OCI-LY7 (cell line): ENCODE data around the gene MPRIP. TPM values are rescaled to one million over a fixed set of nuclear protein-coding genes. Genes with fewer than 3 reads are reported as not detected.

Experiments used
- BruUV-seq: library from RNA; stranded (reverse); fragments of 400-500 nt; replicated peaks from 2 replicates; lab custom pipeline; 2021; lab: Mats Ljungman, UMichigan
- CTCF ChIA-PET: fragments of 300-600 bp; sonication (Branson Sonifier 250); formaldehyde crosslinking; loops from one replicate; lab custom pipeline; 2022; ENCODE audit warnings: antibody characterized with exemption; ENCODE audit not compliant: unreplicated experiment; lab: Charles Lee
- POLR2A ChIA-PET: fragments of 300-600 bp; sonication (Branson Sonifier 250); formaldehyde crosslinking; loops from one replicate; lab custom pipeline; 2022; ENCODE audit warnings: antibody characterized with exemption; lab: Charles Lee
- DNase-seq: peaks from one replicate; pipeline ENCODE4 v3.0.0-alpha.2; 2015; ENCODE audit warnings: low spot score
- H2AFZ ChIP-seq: fragments of 200-600 bp; sonication (generic), shearing (Covaris generic); 2 replicates; pipeline ENCODE4 v1.6.1; 2014; ENCODE audit warnings: mild to moderate bottlenecking, antibody characterized with exemption, low read length, moderate library complexity
- H3K27ac ChIP-seq: fragments of 200-600 bp; sonication (generic); 2 replicates; pipeline ENCODE4 v1.5.1; 2014; ENCODE audit warnings: mixed run types, low read depth, mild to moderate bottlenecking, moderate library complexity, low read length, inconsistent platforms; ENCODE audit not compliant: poor library complexity, severe bottlenecking
- H3K36me3 ChIP-seq: fragments of 200-600 bp; sonication (generic); 2 replicates; pipeline ENCODE4 v1.6.1; 2014; ENCODE audit warnings: mild to moderate bottlenecking, antibody characterized with exemption, low read length, moderate library complexity, mixed read lengths; ENCODE audit not compliant: insufficient read depth
- H3K4me1 ChIP-seq: fragments of 200-600 bp; sonication (generic); 2 replicates; pipeline ENCODE4 v1.5.1; 2014; ENCODE audit warnings: mild to moderate bottlenecking, low read length; ENCODE audit not compliant: insufficient read depth, poor library complexity, severe bottlenecking
- H3K4me2 ChIP-seq: fragments of 200-600 bp; sonication (generic); 2 replicates; pipeline ENCODE4 v1.6.1; 2014; ENCODE audit warnings: mild to moderate bottlenecking, low read length
- H3K4me3 ChIP-seq: fragments of 200-600 bp; sonication (generic); 2 replicates; pipeline ENCODE4 v1.5.1; 2014; ENCODE audit warnings: mild to moderate bottlenecking, low read depth, low read length; ENCODE audit not compliant: poor library complexity, severe bottlenecking
- H3K79me2 ChIP-seq: fragments of 200-600 bp; sonication (generic); 2 replicates; pipeline ENCODE4 v1.6.1; 2016; ENCODE audit warnings: low read depth, mild to moderate bottlenecking, low read length, moderate library complexity, mixed read lengths; ENCODE audit not compliant: insufficient read depth
- H3K9me2 ChIP-seq: fragments of 200-600 bp; sonication (generic); 2 replicates; pipeline ENCODE4 v1.6.1; 2016; ENCODE audit warnings: mild to moderate bottlenecking, low read length, mixed read lengths; ENCODE audit not compliant: insufficient read depth
- H3K9me3 ChIP-seq: fragments of 200-600 bp; sonication (generic); 2 replicates; pipeline ENCODE4 v1.6.1; 2014; ENCODE audit warnings: mild to moderate bottlenecking, mixed run types, low read length, mixed read lengths
- H4K20me1 ChIP-seq: fragments of 200-600 bp; sonication (generic); 2 replicates; pipeline ENCODE4 v1.6.1; 2014; ENCODE audit warnings: mild to moderate bottlenecking, antibody characterized with exemption, low read length, moderate library complexity, mixed read lengths; ENCODE audit not compliant: insufficient read depth
- CTCF ChIP-seq: fragments of 200-600 bp; sonication (generic); conservative IDR thresholded peaks from 2 replicates; pipeline ENCODE4 v1.5.1; 2014; ENCODE audit warnings: mild to moderate bottlenecking, antibody characterized with exemption, low read length, moderate library complexity, mixed read lengths
- EZH2phosphoT487 ChIP-seq: fragments of 200-600 bp; sonication (generic); IDR thresholded peaks from 2 replicates; pipeline ENCODE4 v1.6.1; 2018; ENCODE audit warnings: low read depth, borderline replicate concordance, mild to moderate bottlenecking, mixed run types, antibody characterized with exemption, low read length, moderate library complexity, mixed read lengths
- intact Hi-C: fragments of 100-400 bp; cut with micrococcal nuclease; formaldehyde crosslinking; loops from one replicate; pipeline ENCODE4 v1.10.0; 2022; ENCODE audit not compliant: unreplicated experiment
- total RNA-seq, 2 experiments: library from RNA; depleted of rRNA in 1 of 2; stranded (reverse); fragments of >200 nt in 1 of 2; shearing (Covaris generic) in 1 of 2; gene quantifications; 2 replicates each; pipeline ENCODE4 v1.2.3, GENCODE V29; 2014 to 2022

MPRIP gene
- total RNA-seq, 2 experiments from 2014 or later: 73.3 to 109 TPM

- intact Hi-C loops: loop anchor here (1.0 kb wide), 1 partner anchor 171 kb away; no protein-coding TSS in a partner anchor
- peak; percentile 97 for TF ChIP-seq CTCF
- no peak for TF ChIP-seq EZH2phosphoT487
- H3K36me3 ChIP-seq: peaks cover 17% of the 10 kb centered on the region; the same call in 1 of the 2 replicates
- H3K4me3 ChIP-seq: no peak overlapping the region
- no peaks in the 10 kb centered on the region for H3K9me2 ChIP-seq
- no peaks in the 10 kb centered on the region for H4K20me1 ChIP-seq
- H3K9me3 ChIP-seq: no peaks in the 10 kb centered on the region
- H2AFZ ChIP-seq: no peak overlapping the region
- H3K79me2 ChIP-seq: no peaks in the 10 kb centered on the region
- peak; percentile 48 for DNase-seq
- POLR2A ChIA-PET: no interaction called here
- no TSS peak for BruUV-seq
- CTCF ChIA-PET: no interaction called here
- peaks cover 18% of the 10 kb centered on the region for H3K4me1 ChIP-seq
- no peak overlapping the region for H3K4me2 ChIP-seq
- no peak overlapping the region for H3K27ac ChIP-seq
These were observed 99.7 kb downstream of the MPRIP start for GRCh38 chr17:17141860-17142552.

GRCh38 chr17:17142556-17142955 lies 100.3 kb downstream of the MPRIP start:
- no peaks in the 10 kb centered on the region for H3K79me2 ChIP-seq
- H4K20me1 ChIP-seq: no peaks in the 10 kb centered on the region
- no peaks in the 10 kb centered on the region for H3K9me2 ChIP-seq
- H3K27ac ChIP-seq: no peak overlapping the region
- no peak overlapping the region for H3K4me3 ChIP-seq
- DNase-seq: no peak
- peaks cover 17% of the 10 kb centered on the region; the same call in 1 of the 2 replicates for H3K36me3 ChIP-seq
- intact Hi-C loops: loop anchor here (1.0 kb wide), 1 partner anchor 171 kb away; no protein-coding TSS in a partner anchor
- peaks cover 18% of the 10 kb centered on the region for H3K4me1 ChIP-seq
- ChIA-PET POLR2A (no interaction called here), CTCF (no interaction called here)
- no peak overlapping the region for H2AFZ ChIP-seq
- no TSS peak for BruUV-seq
- TF ChIP-seq EZH2phosphoT487 (no peak), CTCF (no peak)
- H3K4me2 ChIP-seq: no peak overlapping the region
- no peaks in the 10 kb centered on the region for H3K9me3 ChIP-seq

- H3K9me3 ChIP-seq: no peaks in the 10 kb centered on the region
- no peak for TF ChIP-seq CTCF
- no peak for TF ChIP-seq EZH2phosphoT487
- H3K27ac ChIP-seq: no peak overlapping the region
- BruUV-seq: no TSS peak
- POLR2A ChIA-PET: no interaction called here
- H4K20me1 ChIP-seq: no peaks in the 10 kb centered on the region
- no peaks in the 10 kb centered on the region for H3K9me2 ChIP-seq
- peaks cover 15% of the 10 kb centered on the region; the same call in 1 of the 2 replicates for H3K36me3 ChIP-seq
- intact Hi-C loops: no loop called here
- no peaks in the 10 kb centered on the region for H3K79me2 ChIP-seq
- CTCF ChIA-PET: no interaction called here
- H3K4me1 ChIP-seq: peaks cover 18% of the 10 kb centered on the region
- H2AFZ ChIP-seq: no peak overlapping the region
- no peak overlapping the region for H3K4me3 ChIP-seq
- H3K4me2 ChIP-seq: no peak overlapping the region
- no peak for DNase-seq
These were observed 101.2 kb downstream of the MPRIP start for GRCh38 chr17:17143501-17143900.
